GM23338 (cell line): ENCODE results near the gene DLG2.

Source experiments
- CTCF ChIP-seq, 2 experiments: fragments of 200-600 bp in 1 of 2; sonication (generic) in 1 of 2; conservative IDR thresholded peaks; 2 replicates each; pipeline versions ENCODE4 v1.5.1 to v1.6.1; 2016 to 2017; ENCODE audit warnings: antibody characterized with exemption in 2 of 2, low read depth in 2 of 2, mild to moderate bottlenecking in 2 of 2, moderate library complexity in 1 of 2
- EZH2 ChIP-seq: fragments of 200-600 bp; sonication (generic); IDR thresholded peaks from one replicate; pipeline ENCODE4 v1.8.0; 2017; ENCODE audit warnings: antibody characterized with exemption, mild to moderate bottlenecking, low read depth; ENCODE audit not compliant: unreplicated experiment
- REST ChIP-seq: IDR thresholded peaks from one replicate; pipeline ENCODE4 v1.6.1; 2018; ENCODE audit warnings: antibody characterized with exemption; ENCODE audit not compliant: unreplicated experiment

GRCh38 chr11:85444479-85444878, 182.7 kb downstream of the DLG2 start:
- TF ChIP-seq CTCF (conservative IDR thresholded peaks at IDR 0.05; ENCODE audit: low read depth in 2 of 2): no peak
- no peak for TF ChIP-seq REST
- no peak for TF ChIP-seq EZH2
